Suprapubic skin (tissue), 3 donors: ENCODE results near the gene PAX4.

ENCODE experiments used
- CTCF ChIP-seq, 2 donors: fragments of 200-600 bp in 1 of 2; fragments of 450-650 bp in 1 of 2; sonication (generic) in 1 of 2; IDR thresholded peaks; one replicate each; pipeline ENCODE4 v1.5.1; 2016 to 2019; ENCODE audit warnings: antibody characterized with exemption in 2 of 2, mild to moderate bottlenecking in 1 of 2, moderate library complexity in 1 of 2
- POLR2A ChIP-seq, 2 donors: fragments of 450-650 bp; IDR thresholded peaks; one replicate each; pipeline ENCODE4 v1.6.1; 2017; ENCODE audit warnings: antibody characterized with exemption in 2 of 2, mild to moderate bottlenecking in 2 of 2, moderate library complexity in 2 of 2

- TF ChIP-seq POLR2A (IDR thresholded peaks at IDR 0.05) = no peak
- no peak for TF ChIP-seq CTCF (IDR thresholded peaks at IDR 0.05)
Measured at GRCh38 chr7:127578036-127578684, 39.8 kb downstream of the PAX4 start.
